Measurements from ENCODE around the gene SLC6A15. TPM values are rescaled to one million over a fixed set of nuclear protein-coding genes. Genes with fewer than 3 reads are reported as not detected.

Gene SLC6A15
- total RNA-seq, 1 experiment from 2014 or later: 0.07 TPM

GRCh38 chr12:84960918-84961317, 48.3 kb upstream of the SLC6A15 start:
- no peaks in the 10 kb centered on the region for H3K9me3 ChIP-seq (ENCODE audit: control insufficient read depth in 1 of 2, insufficient read depth in 1 of 2, low read depth in 1 of 2, low read length in 2 of 2)
- H3K79me2 ChIP-seq (ENCODE audit: insufficient read depth, low read length): no peaks in the 10 kb centered on the region
- H3K36me3 ChIP-seq (ENCODE audit: control insufficient read depth in 1 of 2, insufficient read depth in 2 of 2, low read length in 2 of 2): no peaks in the 10 kb centered on the region
- ATAC-seq (no peak), DNase-seq (ENCODE audit: low read depth, low spot score) (no peak)
- no peaks in the 10 kb centered on the region for H4K20me1 ChIP-seq (ENCODE audit: insufficient read depth)
- H3K4me3 ChIP-seq (replicated peaks in 1 of 2; ENCODE audit: low read depth in 1 of 2, low read length in 2 of 2): no peak overlapping the region
- ChIA-PET POLR2A (no interaction called here), CTCF (no interaction called here), RAD21 (ENCODE audit: low non-redundant PET in 1 of 2, low total read pairs in 2 of 2, uncharacterized antibody in 2 of 2, unreplicated experiment in 2 of 2) (no interaction called here)
- H3K27me3 ChIP-seq (ENCODE audit: insufficient read depth, low read length): no peaks in the 10 kb centered on the region
- H3K9ac ChIP-seq (ENCODE audit: low read length): no peak overlapping the region
- BruUV-seq (replicated peaks): no TSS peak
- H3K9me2 ChIP-seq (ENCODE audit: insufficient read depth): no peaks in the 10 kb centered on the region; the same call in 1 of the 2 replicates
- H2AFZ ChIP-seq (ENCODE audit: low read depth, low read length, poor library complexity, severe bottlenecking): no peak overlapping the region
- intact Hi-C loops (cut with micrococcal nuclease): no loop called here
- no peaks in the 10 kb centered on the region for H3K4me1 ChIP-seq (ENCODE audit: control insufficient read depth in 1 of 2, insufficient read depth in 2 of 2, low read length in 2 of 2)
- no peak overlapping the region for H3K27ac ChIP-seq (ENCODE audit: low read depth, low read length)
- TF ChIP-seq MAX (IDR thresholded peaks at IDR 0.05) (no peak), TCF7L2 (IDR thresholded peaks at IDR 0.05; ENCODE audit: borderline replicate concordance, extremely low read depth, insufficient read depth, insufficient read length) (no peak), EGR1 (IDR thresholded peaks at IDR 0.05; ENCODE audit: low read depth) (no peak), SP1 (IDR thresholded peaks at IDR 0.05; ENCODE audit: low read depth) (no peak), CEBPB (IDR thresholded peaks at IDR 0.05; ENCODE audit: low read depth) (no peak), RAD21 (IDR thresholded peaks at IDR 0.05; ENCODE audit: low read depth) (no peak), ZFX (IDR thresholded peaks at IDR 0.05) (no peak), CBX3 (IDR thresholded peaks at IDR 0.05; ENCODE audit: low read depth) (no peak), ATF3 (IDR thresholded peaks at IDR 0.05) (no peak), FOSL1 (IDR thresholded peaks at IDR 0.05; ENCODE audit: low read depth) (no peak), ZNF274 (IDR thresholded peaks at IDR 0.05; ENCODE audit: low read depth, low read length) (no peak), ELF1 (IDR thresholded peaks at IDR 0.05; ENCODE audit: borderline replicate concordance, low read depth) (no peak), POLR2AphosphoS5 (IDR thresholded peaks at IDR 0.05; ENCODE audit: low read depth, low read length) (no peak), SIN3A (IDR thresholded peaks at IDR 0.05; ENCODE audit: low read depth) (no peak), EZH2phosphoT487 (IDR thresholded peaks at IDR 0.05; ENCODE audit: borderline replicate concordance) (no peak)
- TF ChIP-seq, protein P1, sequence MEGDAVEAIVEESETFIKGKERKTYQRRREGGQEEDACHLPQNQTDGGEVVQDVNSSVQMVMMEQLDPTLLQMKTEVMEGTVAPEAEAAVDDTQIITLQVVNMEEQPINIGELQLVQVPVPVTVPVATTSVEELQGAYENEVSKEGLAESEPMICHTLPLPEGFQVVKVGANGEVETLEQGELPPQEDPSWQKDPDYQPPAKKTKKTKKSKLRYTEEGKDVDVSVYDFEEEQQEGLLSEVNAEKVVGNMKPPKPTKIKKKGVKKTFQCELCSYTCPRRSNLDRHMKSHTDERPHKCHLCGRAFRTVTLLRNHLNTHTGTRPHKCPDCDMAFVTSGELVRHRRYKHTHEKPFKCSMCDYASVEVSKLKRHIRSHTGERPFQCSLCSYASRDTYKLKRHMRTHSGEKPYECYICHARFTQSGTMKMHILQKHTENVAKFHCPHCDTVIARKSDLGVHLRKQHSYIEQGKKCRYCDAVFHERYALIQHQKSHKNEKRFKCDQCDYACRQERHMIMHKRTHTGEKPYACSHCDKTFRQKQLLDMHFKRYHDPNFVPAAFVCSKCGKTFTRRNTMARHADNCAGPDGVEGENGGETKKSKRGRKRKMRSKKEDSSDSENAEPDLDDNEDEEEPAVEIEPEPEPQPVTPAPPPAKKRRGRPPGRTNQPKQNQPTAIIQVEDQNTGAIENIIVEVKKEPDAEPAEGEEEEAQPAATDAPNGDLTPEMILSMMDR (IDR thresholded peaks at IDR 0.05 in 2 of 3, conservative IDR thresholded peaks at IDR 0.05 in 1 of 3; ENCODE audit: borderline replicate concordance in 1 of 3, insufficient read depth in 1 of 3, low read depth in 2 of 3, low read length in 2 of 3): no peak
- H3K4me2 ChIP-seq (ENCODE audit: low read length): no peak overlapping the region

Data from HCT116 (cell line).